Mesenchymal stem cell (in vitro differentiated cells and primary cell): Measurements from ENCODE around the gene ZNF628.

ENCODE experiments used
- DNase-seq: peaks from one replicate; pipeline ENCODE4 v3.0.0-alpha.2; 2013
- H2AFZ ChIP-seq: one replicate; pipeline ENCODE4 v1.6.1; 2013; ENCODE audit warnings: low read depth, mild to moderate bottlenecking, control low read depth, inconsistent platforms, low read length, moderate library complexity
- H2AK5ac ChIP-seq: 2 replicates; pipeline ENCODE4 v1.6.1; 2013; ENCODE audit warnings: low read length, moderate library complexity, mild to moderate bottlenecking, inconsistent platforms; ENCODE audit not compliant: severe bottlenecking
- H2BK120ac ChIP-seq: one replicate; pipeline ENCODE4 v1.6.1; 2013; ENCODE audit warnings: low read depth, mild to moderate bottlenecking, inconsistent platforms, low read length, moderate library complexity
- H2BK12ac ChIP-seq, 2 experiments: one replicate each; pipeline ENCODE4 v1.6.1; 2013; ENCODE audit warnings: inconsistent platforms in 2 of 2, low read length in 2 of 2, mild to moderate bottlenecking in 2 of 2, moderate library complexity in 2 of 2, control low read depth in 1 of 2
- H2BK15ac ChIP-seq: one replicate; pipeline ENCODE4 v1.6.1; 2013; ENCODE audit warnings: mild to moderate bottlenecking, low read depth, inconsistent platforms; ENCODE audit not compliant: poor library complexity, severe bottlenecking
- H2BK5ac ChIP-seq: 2 replicates; pipeline ENCODE4 v1.6.1; 2013; ENCODE audit warnings: low read depth, mild to moderate bottlenecking, low read length, control low read depth, inconsistent platforms; ENCODE audit not compliant: poor library complexity, severe bottlenecking
- H3K14ac ChIP-seq, 2 experiments: one replicate each; pipeline ENCODE4 v1.6.1; 2013; ENCODE audit warnings: inconsistent platforms in 2 of 2, low read length in 2 of 2, control low read depth in 1 of 2, mild to moderate bottlenecking in 1 of 2, moderate library complexity in 1 of 2
- H3K18ac ChIP-seq, 2 experiments: one replicate each; pipeline ENCODE4 v1.6.1; 2013; ENCODE audit warnings: inconsistent platforms in 2 of 2, low read length in 2 of 2, control low read depth in 1 of 2, low read depth in 1 of 2, mild to moderate bottlenecking in 1 of 2
- H3K23ac ChIP-seq, 2 experiments: one replicate each; pipeline ENCODE4 v1.6.1; 2013; ENCODE audit warnings: inconsistent platforms in 2 of 2, low read length in 2 of 2, mild to moderate bottlenecking in 2 of 2, moderate library complexity in 2 of 2, control low read depth in 1 of 2
- H3K27ac ChIP-seq: 2 replicates; pipeline ENCODE4 v1.5.1; 2013; ENCODE audit warnings: mild to moderate bottlenecking, moderate library complexity, low read length, control low read depth, inconsistent platforms; ENCODE audit not compliant: poor library complexity, severe bottlenecking
- H3K27me3 ChIP-seq, 2 experiments: 2 replicates each; pipeline versions ENCODE4 v1.6.1 to v1.7.0; 2013; ENCODE audit warnings: low read length in 2 of 2, mild to moderate bottlenecking in 2 of 2, moderate library complexity in 2 of 2, control low read depth in 1 of 2, inconsistent platforms in 1 of 2; ENCODE audit not compliant: control insufficient read depth in 1 of 2, insufficient read depth in 1 of 2
- H3K36me3 ChIP-seq, 2 experiments: 2 replicates each; pipeline versions ENCODE4 v1.6.1 to v1.7.0; 2013; ENCODE audit warnings: low read length in 2 of 2, control low read depth in 1 of 2, inconsistent platforms in 1 of 2, low read depth in 1 of 2, mild to moderate bottlenecking in 1 of 2; ENCODE audit not compliant: insufficient read depth in 2 of 2, control insufficient read depth in 1 of 2
- H3K4ac ChIP-seq, 2 experiments: one replicate each; pipeline ENCODE4 v1.6.1; 2013; ENCODE audit warnings: inconsistent platforms in 2 of 2, low read length in 2 of 2, mild to moderate bottlenecking in 2 of 2, moderate library complexity in 2 of 2, control low read depth in 1 of 2, low read depth in 1 of 2
- H3K4me1 ChIP-seq: 2 replicates; pipeline ENCODE4 v1.6.1; 2013; ENCODE audit warnings: low read depth, low read length, control low read depth; ENCODE audit not compliant: control insufficient read depth, insufficient read depth
- H3K4me2 ChIP-seq: 2 replicates; pipeline ENCODE4 v1.6.1; 2013; ENCODE audit warnings: low read length, mild to moderate bottlenecking, inconsistent platforms; ENCODE audit not compliant: poor library complexity, severe bottlenecking
- H3K4me3 ChIP-seq, 2 experiments: 2 replicates each; pipeline versions ENCODE4 v1.5.1 to v1.7.0; 2013; ENCODE audit warnings: low read length in 2 of 2, mild to moderate bottlenecking in 2 of 2, control low read depth in 1 of 2, low read depth in 1 of 2; ENCODE audit not compliant: insufficient read depth in 1 of 2
- H3K79me1 ChIP-seq: replicated peaks from 2 replicates; pipeline ENCODE4 v1.6.1; 2013; ENCODE audit warnings: mild to moderate bottlenecking, control low read depth, low read length, inconsistent platforms; ENCODE audit not compliant: poor library complexity, severe bottlenecking
- H3K9ac ChIP-seq: 2 replicates; pipeline ENCODE4 v1.7.0; 2013; ENCODE audit warnings: mild to moderate bottlenecking, low read length, moderate library complexity
- H3K9me3 ChIP-seq: 2 replicates; pipeline ENCODE4 v1.7.0; 2013; ENCODE audit warnings: mild to moderate bottlenecking, low read length; ENCODE audit not compliant: control insufficient read depth
- H4K8ac ChIP-seq: one replicate; pipeline ENCODE4 v1.6.1; 2013; ENCODE audit warnings: inconsistent platforms, mild to moderate bottlenecking, low read length, moderate library complexity
- H4K91ac ChIP-seq: one replicate; pipeline ENCODE4 v1.6.1; 2013; ENCODE audit warnings: mild to moderate bottlenecking, low read length, inconsistent platforms
- WGBS: methylation state at CpG from one replicate; pipeline ENCODE4 v1.1.7; 2013; ENCODE audit warnings: mixed read lengths; 5-methylcytosine and 5-hydroxymethylcytosine counted together

The ZNF628 gene

GRCh38 chr19:55519451-55520311, 43.3 kb downstream of the ZNF628 start:
- 69% methylated on average over 10 of the region's 10 CpGs for WGBS

GRCh38 chr19:55520691-55521292, 44.4 kb downstream of the ZNF628 start:
- Histone ChIP-seq H3K4me1 (peaks cover 11% of the 10 kb centered on the region), H3K79me1 (no peaks in the 10 kb centered on the region), H3K27me3 (peaks cover 0 to 2% of the 10 kb centered on the region in 2 experiments), H4K91ac (no peak overlapping the region), H3K36me3 (peaks cover 11 to 13% of the 10 kb centered on the region in 2 experiments), H2AFZ (no peak overlapping the region), H2BK15ac (no peak overlapping the region), H3K9me3 (no peaks in the 10 kb centered on the region), H3K14ac (no peak overlapping the region), H3K9ac (peak overlapping the region; percentile 12), H3K4me2 (no peak overlapping the region), H3K27ac (no peak overlapping the region), H2BK120ac (no peak overlapping the region), H3K4ac (no peak overlapping the region), H3K18ac (no peak overlapping the region), H4K8ac (no peak overlapping the region), H2AK5ac (no peak overlapping the region), H3K23ac (no peak overlapping the region), H2BK12ac (no peak overlapping the region), H3K4me3 (no peak overlapping the region), H2BK5ac (no peak overlapping the region)
- no peak for DNase-seq
- 82% methylated on average over 14 of the region's 14 CpGs for WGBS

More at GRCh38 chr19:55519451-55520311, 43.3 kb downstream of the ZNF628 start:
- Histone ChIP-seq H3K4ac (no peak overlapping the region), H2BK12ac (no peak overlapping the region), H3K4me3 (no peak overlapping the region), H3K36me3 (peaks cover 14 to 18% of the 10 kb centered on the region in 2 experiments), H2BK120ac (no peak overlapping the region), H2BK5ac (no peak overlapping the region), H2AK5ac (no peak overlapping the region), H2AFZ (no peak overlapping the region), H3K9me3 (no peaks in the 10 kb centered on the region), H3K18ac (no peak overlapping the region), H4K91ac (no peak overlapping the region), H3K14ac (no peak overlapping the region), H3K27ac (no peak overlapping the region), H3K27me3 (no peaks in the 10 kb centered on the region), H4K8ac (no peak overlapping the region), H3K4me2 (no peak overlapping the region), H3K23ac (no peak overlapping the region), H3K79me1 (no peaks in the 10 kb centered on the region), H2BK15ac (no peak overlapping the region), H3K4me1 (peaks cover 6% of the 10 kb centered on the region), H3K9ac (peak overlapping the region; percentile 12)
- peak; percentile 73 for DNase-seq

GRCh38 chr19:55525289-55526101, 49.1 kb downstream of the ZNF628 start:
- 57% methylated on average over 28 of the region's 29 CpGs for WGBS
- H3K4me1 ChIP-seq = peaks cover 35% of the 10 kb centered on the region
- H3K9me3 ChIP-seq = no peaks in the 10 kb centered on the region

More at GRCh38 chr19:55525289-55526101, 49.1 kb downstream of the ZNF628 start:
- H3K23ac ChIP-seq = no peak overlapping the region
- H3K27ac ChIP-seq = no peak overlapping the region
- no peak overlapping the region for H2BK15ac ChIP-seq
- no peak overlapping the region for H4K91ac ChIP-seq
- H2BK5ac ChIP-seq = no peak overlapping the region
- peak overlapping the region; percentile 34 for H2AK5ac ChIP-seq
- no peak overlapping the region for H4K8ac ChIP-seq
- no peak overlapping the region for H3K18ac ChIP-seq
- H2AFZ ChIP-seq = peak overlapping the region; percentile 47
- no peak overlapping the region for H3K4ac ChIP-seq
- no peak for DNase-seq
- H3K27me3 ChIP-seq = peaks cover 0 to 15% of the 10 kb centered on the region in 2 experiments
- no peak overlapping the region for H3K9ac ChIP-seq
- no peak overlapping the region for H3K4me2 ChIP-seq
- peak overlapping the region in 1 of 2 experiments; percentile 21 for H3K14ac ChIP-seq
- peaks cover 0 to 7% of the 10 kb centered on the region in 2 experiments for H3K36me3 ChIP-seq
- no peaks in the 10 kb centered on the region for H3K79me1 ChIP-seq
- no peak overlapping the region for H2BK12ac ChIP-seq
- no peak overlapping the region for H2BK120ac ChIP-seq
- no peak overlapping the region for H3K4me3 ChIP-seq
